ENCODE measurements around the gene CDH4. TPM values are rescaled to one million over a fixed set of nuclear protein-coding genes. Genes with fewer than 3 reads are reported as not detected.

CDH4 gene
- total RNA-seq, 1 experiment from 2014 or later, result 5.3 TPM

DNA sequence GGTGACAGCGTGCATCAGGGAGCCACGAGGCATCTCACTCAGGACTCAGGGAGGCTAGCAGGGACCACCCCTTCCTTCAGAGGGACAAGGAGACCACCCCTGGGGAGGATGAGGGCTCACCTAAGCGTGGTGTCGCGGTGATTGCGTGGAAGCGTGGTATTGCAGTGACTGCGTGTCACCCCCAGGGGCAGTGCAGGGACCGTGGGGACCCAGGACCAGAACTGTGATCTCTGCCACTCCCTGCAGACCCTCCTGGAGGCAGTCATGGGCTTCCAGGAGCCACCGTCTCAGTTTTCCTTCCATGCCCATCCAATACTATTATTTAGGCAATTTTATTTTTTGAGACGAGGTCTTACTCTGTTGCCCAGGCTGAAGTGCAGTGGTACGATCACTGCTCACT lies 666.5 kb downstream of the CDH4 start:
- ChIA-PET POLR2A (no interaction called here), CTCF (interaction anchor here (2.3 kb wide), 1 partner anchor 22 kb away, joined by 9 read pairs; no protein-coding TSS in a partner anchor)
- DNase-seq (ENCODE audit: low spot score) (peak; percentile 43), ATAC-seq (0 out of 2 replicates have a peak, but pooled peaks have one; percentile 32)
- Mint-ChIP-seq H3K27me3 (ENCODE audit: low read depth) (peaks cover 3% of the 10 kb centered on the region), H3K4me1 (no peaks in the 10 kb centered on the region), H3K27ac (no peak overlapping the region), H3K36me3 (no peaks in the 10 kb centered on the region), H3K4me3 (no peak overlapping the region), H3K9me3 (no peaks in the 10 kb centered on the region)
- TF ChIP-seq, protein P1, sequence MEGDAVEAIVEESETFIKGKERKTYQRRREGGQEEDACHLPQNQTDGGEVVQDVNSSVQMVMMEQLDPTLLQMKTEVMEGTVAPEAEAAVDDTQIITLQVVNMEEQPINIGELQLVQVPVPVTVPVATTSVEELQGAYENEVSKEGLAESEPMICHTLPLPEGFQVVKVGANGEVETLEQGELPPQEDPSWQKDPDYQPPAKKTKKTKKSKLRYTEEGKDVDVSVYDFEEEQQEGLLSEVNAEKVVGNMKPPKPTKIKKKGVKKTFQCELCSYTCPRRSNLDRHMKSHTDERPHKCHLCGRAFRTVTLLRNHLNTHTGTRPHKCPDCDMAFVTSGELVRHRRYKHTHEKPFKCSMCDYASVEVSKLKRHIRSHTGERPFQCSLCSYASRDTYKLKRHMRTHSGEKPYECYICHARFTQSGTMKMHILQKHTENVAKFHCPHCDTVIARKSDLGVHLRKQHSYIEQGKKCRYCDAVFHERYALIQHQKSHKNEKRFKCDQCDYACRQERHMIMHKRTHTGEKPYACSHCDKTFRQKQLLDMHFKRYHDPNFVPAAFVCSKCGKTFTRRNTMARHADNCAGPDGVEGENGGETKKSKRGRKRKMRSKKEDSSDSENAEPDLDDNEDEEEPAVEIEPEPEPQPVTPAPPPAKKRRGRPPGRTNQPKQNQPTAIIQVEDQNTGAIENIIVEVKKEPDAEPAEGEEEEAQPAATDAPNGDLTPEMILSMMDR (IDR thresholded peaks at IDR 0.05), result peak; percentile 20; the same call in 1 of the 2 replicates
- TF ChIP-seq ZNF423 (CRISPR knock-in tag; IDR thresholded peaks at IDR 0.05), result no peak
- TF ChIP-seq NR2C2 (CRISPR knock-in tag; IDR thresholded peaks at IDR 0.05), result no peak

DNA sequence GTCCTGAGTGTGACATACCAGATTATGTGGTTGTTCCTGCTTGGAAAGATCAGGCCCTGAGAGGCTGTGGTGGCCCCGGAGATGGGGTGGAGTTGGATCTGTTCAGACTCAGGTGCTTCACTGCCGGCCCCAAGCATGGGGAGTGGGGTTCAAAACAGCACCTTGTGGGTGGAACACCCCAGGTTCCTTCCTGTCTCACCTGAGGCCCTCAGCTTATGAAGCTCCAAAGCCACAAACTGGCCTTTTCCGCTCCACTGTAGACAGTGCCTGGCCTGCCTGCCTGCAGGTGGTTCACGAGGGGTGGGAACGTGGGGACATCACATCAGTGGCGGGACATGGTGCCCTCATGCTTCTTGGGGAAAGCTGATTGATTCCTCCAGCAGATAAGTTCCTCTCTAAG lies 667.2 kb downstream of the CDH4 start:
- H3K9me3 Mint-ChIP-seq, result no peaks in the 10 kb centered on the region
- no peaks in the 10 kb centered on the region for H3K4me1 Mint-ChIP-seq
- H3K27ac Mint-ChIP-seq, result no peak overlapping the region
- POLR2A ChIA-PET, result no interaction called here
- no peaks in the 10 kb centered on the region for H3K36me3 Mint-ChIP-seq
- DNase-seq (ENCODE audit: low spot score) (no peak), ATAC-seq (no peak)
- peaks cover 3% of the 10 kb centered on the region for H3K27me3 Mint-ChIP-seq (ENCODE audit: low read depth)
- TF ChIP-seq NR2C2 (CRISPR knock-in tag; IDR thresholded peaks at IDR 0.05) (no peak), JUN (CRISPR knock-in tag; IDR thresholded peaks at IDR 0.05) (no peak), EMX1 (CRISPR knock-in tag; IDR thresholded peaks at IDR 0.05) (no peak), TP53 (CRISPR knock-in tag; IDR thresholded peaks at IDR 0.05) (no peak), FOXK1 (CRISPR knock-in tag; IDR thresholded peaks at IDR 0.05) (no peak), NFYB (CRISPR knock-in tag; conservative IDR thresholded peaks at IDR 0.05; ENCODE audit: low read depth) (no peak), ELF4 (CRISPR knock-in tag; IDR thresholded peaks at IDR 0.05; ENCODE audit: low read depth) (no peak)
- TF ChIP-seq, protein P2, sequence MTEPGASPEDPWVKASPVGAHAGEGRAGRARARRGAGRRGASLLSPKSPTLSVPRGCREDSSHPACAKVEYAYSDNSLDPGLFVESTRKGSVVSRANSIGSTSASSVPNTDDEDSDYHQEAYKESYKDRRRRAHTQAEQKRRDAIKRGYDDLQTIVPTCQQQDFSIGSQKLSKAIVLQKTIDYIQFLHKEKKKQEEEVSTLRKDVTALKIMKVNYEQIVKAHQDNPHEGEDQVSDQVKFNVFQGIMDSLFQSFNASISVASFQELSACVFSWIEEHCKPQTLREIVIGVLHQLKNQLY (CRISPR knock-in tag; IDR thresholded peaks at IDR 0.05), result no peak
- TF ChIP-seq, protein P3, sequence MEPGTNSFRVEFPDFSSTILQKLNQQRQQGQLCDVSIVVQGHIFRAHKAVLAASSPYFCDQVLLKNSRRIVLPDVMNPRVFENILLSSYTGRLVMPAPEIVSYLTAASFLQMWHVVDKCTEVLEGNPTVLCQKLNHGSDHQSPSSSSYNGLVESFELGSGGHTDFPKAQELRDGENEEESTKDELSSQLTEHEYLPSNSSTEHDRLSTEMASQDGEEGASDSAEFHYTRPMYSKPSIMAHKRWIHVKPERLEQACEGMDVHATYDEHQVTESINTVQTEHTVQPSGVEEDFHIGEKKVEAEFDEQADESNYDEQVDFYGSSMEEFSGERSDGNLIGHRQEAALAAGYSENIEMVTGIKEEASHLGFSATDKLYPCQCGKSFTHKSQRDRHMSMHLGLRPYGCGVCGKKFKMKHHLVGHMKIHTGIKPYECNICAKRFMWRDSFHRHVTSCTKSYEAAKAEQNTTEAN (CRISPR knock-in tag; IDR thresholded peaks at IDR 0.05), result no peak
- TF ChIP-seq, protein P4, sequence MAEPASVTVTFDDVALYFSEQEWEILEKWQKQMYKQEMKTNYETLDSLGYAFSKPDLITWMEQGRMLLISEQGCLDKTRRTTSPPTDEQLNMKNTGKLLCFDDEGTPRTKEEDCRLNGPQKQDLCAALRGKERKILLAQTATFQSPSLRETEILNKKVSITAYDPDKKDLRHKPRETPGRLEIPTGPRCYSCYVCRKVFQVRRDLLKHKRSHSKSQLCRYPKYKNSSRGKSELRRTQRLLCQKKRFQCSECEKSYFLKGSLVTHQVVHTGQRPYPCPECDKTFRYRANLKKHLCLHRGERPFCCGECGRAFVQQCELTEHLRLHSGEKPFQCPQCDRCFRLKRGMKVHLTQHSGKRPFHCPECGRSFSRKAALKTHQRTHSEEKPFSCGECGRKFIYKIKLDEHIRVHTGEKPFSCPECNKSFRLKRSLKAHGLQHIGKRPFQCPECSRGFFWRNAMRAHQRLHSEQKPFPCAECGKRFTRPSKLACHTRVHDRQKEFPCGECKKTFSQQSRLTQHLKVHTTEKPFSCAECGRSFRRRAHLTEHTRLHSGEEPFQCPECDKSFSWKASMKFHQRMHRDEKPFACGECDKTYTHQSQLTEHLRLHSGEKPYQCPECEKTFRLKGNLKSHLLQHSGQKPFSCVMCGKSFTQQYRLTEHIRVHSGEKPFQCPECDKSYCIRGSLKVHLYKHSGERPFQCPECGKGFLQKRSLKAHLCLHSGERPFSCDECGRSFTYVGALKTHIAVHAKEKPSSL (CRISPR knock-in tag; conservative IDR thresholded peaks at IDR 0.05), result no peak
- TF ChIP-seq, protein P5, sequence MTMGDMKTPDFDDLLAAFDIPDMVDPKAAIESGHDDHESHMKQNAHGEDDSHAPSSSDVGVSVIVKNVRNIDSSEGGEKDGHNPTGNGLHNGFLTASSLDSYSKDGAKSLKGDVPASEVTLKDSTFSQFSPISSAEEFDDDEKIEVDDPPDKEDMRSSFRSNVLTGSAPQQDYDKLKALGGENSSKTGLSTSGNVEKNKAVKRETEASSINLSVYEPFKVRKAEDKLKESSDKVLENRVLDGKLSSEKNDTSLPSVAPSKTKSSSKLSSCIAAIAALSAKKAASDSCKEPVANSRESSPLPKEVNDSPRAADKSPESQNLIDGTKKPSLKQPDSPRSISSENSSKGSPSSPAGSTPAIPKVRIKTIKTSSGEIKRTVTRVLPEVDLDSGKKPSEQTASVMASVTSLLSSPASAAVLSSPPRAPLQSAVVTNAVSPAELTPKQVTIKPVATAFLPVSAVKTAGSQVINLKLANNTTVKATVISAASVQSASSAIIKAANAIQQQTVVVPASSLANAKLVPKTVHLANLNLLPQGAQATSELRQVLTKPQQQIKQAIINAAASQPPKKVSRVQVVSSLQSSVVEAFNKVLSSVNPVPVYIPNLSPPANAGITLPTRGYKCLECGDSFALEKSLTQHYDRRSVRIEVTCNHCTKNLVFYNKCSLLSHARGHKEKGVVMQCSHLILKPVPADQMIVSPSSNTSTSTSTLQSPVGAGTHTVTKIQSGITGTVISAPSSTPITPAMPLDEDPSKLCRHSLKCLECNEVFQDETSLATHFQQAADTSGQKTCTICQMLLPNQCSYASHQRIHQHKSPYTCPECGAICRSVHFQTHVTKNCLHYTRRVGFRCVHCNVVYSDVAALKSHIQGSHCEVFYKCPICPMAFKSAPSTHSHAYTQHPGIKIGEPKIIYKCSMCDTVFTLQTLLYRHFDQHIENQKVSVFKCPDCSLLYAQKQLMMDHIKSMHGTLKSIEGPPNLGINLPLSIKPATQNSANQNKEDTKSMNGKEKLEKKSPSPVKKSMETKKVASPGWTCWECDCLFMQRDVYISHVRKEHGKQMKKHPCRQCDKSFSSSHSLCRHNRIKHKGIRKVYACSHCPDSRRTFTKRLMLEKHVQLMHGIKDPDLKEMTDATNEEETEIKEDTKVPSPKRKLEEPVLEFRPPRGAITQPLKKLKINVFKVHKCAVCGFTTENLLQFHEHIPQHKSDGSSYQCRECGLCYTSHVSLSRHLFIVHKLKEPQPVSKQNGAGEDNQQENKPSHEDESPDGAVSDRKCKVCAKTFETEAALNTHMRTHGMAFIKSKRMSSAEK (CRISPR knock-in tag; IDR thresholded peaks at IDR 0.05; ENCODE audit: borderline replicate concordance), result no peak
- CTCF ChIA-PET, result no interaction called here
- no peak overlapping the region for H3K4me3 Mint-ChIP-seq
